NCI-H524 (cell line): Measurements from ENCODE around the gene RAB11FIP3.

Experiments
- DNase-seq, 2 experiments: peaks; one replicate each; lab custom pipeline; 2025; lab: John Stamatoyannopoulos, UW

RAB11FIP3 gene

GRCh38 chr16:554640-555365 is 129.4 kb downstream of the RAB11FIP3 start:
- no peak for DNase-seq

GRCh38 chr16:555528-556473 is 130.4 kb downstream of the RAB11FIP3 start:
- no peak for DNase-seq

- no peak for DNase-seq
These were observed 131.2 kb downstream of the RAB11FIP3 start for GRCh38 chr16:556474-557173.

GRCh38 chr16:557463-558297 is 132.2 kb downstream of the RAB11FIP3 start:
- no peak for DNase-seq

GRCh38 chr16:558298-559020 is 133.0 kb downstream of the RAB11FIP3 start:
- DNase-seq, result no peak

- DNase-seq, result no peak
These were observed 133.6 kb downstream of the RAB11FIP3 start for GRCh38 chr16:559021-559380.

- DNase-seq, result peak in 1 of 2 experiments; percentile 23
These were observed 134.2 kb downstream of the RAB11FIP3 start for GRCh38 chr16:559411-560203.

GRCh38 chr16:560204-560700 is 134.8 kb downstream of the RAB11FIP3 start, which contains the start of gene PRR35:
Gene PRR35, plus strand, starts transcription at chr16:560394. Its CDS starts 2,901 bp downstream, at chr16:563295.
- no peak for DNase-seq

- no peak for DNase-seq
These were observed 135.4 kb downstream of the RAB11FIP3 start for GRCh38 chr16:560701-561412.

GRCh38 chr16:561413-561794 is 136.0 kb downstream of the RAB11FIP3 start:
- no peak for DNase-seq

GRCh38 chr16:561957-562938 is 136.8 kb downstream of the RAB11FIP3 start:
- DNase-seq, result peak; percentile 31 to 64

- no peak for DNase-seq
These were observed 137.7 kb downstream of the RAB11FIP3 start for GRCh38 chr16:563072-563644.

GRCh38 chr16:564690-565418 is 139.4 kb downstream of the RAB11FIP3 start:
- DNase-seq, result no peak

GRCh38 chr16:565419-566330 is 140.2 kb downstream of the RAB11FIP3 start:
- no peak for DNase-seq

GRCh38 chr16:566475-567372 is 141.3 kb downstream of the RAB11FIP3 start, which contains the start of gene NHLRC4:
Gene NHLRC4, plus strand, starts transcription at chr16:567005. Its CDS starts 1,043 bp downstream, at chr16:568048.
- DNase-seq, result no peak
